ENCODE results near the gene MAPK8IP1. TPM values are rescaled to one million over a fixed set of nuclear protein-coding genes. Genes with fewer than 3 reads are reported as not detected.

Gene MAPK8IP1
- total RNA-seq, 1 experiment from 2014 or later: 6.6 TPM

DNA sequence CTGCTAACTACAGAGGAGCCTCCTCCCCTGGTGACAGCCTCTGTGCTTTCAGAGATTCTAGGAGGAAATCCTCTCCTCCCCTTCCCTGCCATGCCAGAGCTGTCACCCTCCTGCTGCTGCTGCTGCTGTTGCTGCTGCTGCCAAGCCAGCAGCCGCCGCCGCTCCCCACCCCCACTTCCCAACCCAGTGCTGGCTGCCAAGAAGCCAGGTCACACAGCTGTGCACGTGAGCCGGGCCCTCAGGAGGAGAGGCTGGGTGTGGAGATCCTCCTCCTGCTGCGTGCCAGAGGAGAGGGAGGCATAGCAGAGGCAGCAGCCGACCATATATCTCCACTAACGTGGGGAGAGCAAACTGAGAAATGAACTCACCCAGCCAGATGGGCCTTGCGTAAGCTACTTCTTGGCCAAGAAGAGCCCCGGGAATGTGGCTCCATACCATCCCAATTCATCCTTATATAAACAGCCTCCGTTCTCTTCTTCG, 25.8 kb upstream of the MAPK8IP1 start:
- peak; percentile 89 for DNase-seq (ENCODE audit: low read depth)

DNA sequence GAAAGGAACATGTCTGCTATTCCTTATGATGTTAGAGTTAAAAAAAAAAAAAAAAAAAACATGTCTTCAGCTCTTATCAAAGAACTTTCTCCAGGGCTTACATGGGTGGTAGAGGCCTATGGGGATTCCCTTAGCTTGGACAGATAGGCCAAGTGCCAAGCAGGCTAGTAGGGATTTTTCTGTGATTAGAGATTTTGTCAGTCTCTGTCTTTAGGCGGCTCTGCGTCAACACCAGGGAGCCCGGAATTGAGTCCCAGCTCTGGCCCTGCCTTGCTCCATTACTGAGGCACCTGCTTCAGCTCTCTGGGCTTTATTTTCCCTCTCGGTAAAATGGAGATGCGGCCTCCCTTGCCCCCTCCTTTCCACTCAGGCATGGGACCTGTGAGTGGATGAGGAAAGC, 25.1 kb upstream of the MAPK8IP1 start:
- no peak for DNase-seq (ENCODE audit: low read depth)

DNA sequence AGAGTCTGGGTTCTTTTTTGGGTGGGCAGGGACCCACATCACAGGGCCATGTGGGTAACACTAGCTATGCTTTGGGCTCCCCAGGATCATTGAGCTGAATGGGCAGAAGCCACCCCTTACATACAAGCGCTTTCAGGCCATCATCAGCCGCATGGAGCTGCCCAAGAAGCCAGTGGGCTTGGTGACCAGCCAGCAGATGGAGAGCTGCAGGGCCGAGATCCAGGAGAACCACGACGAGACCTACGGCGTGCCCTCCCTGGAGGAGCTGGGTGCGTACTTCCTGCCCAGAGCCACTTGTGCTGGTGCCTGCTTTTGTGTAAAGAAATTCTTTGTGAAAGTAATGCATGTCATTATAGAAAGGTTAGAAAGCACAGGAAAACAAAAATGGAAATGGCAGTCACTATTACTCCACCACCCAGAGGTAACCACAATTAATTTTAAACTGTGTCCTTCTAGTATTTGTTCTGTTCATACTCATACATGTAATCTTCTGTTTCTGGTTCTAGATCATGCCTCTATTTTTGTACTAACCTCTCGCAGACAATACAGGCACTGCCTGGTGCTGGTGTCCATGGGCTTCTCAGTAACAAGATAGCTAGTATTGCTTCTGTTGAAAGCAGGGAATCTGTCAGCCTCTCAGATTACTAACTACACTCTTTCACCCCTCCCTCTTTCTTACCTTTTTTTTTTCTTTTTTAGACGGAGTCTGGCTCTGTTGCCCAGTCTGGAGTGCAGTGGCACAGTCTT, 24.5 kb upstream of the MAPK8IP1 start:
- no peak for DNase-seq (ENCODE audit: low read depth)

DNA sequence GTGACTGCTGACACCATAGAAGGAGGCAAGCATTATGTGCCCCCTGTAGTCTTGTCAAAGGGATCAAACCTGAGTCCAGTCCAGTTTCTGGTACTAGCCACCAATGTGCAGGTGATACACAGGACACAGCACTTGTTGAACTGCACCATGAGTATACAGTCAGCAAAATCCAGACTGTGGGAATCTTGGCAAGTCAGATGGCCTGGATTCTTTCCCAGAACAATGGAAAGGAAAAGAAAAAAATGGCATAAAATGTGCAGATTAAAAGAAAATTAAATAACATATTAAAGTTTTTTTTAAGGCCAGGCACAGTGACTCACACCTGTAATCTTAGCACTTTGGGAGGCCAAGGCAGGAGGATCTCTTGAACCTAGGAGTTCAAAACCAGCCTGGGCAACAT, 21.4 kb upstream of the MAPK8IP1 start:
- no peak for DNase-seq (ENCODE audit: low read depth)

DNA sequence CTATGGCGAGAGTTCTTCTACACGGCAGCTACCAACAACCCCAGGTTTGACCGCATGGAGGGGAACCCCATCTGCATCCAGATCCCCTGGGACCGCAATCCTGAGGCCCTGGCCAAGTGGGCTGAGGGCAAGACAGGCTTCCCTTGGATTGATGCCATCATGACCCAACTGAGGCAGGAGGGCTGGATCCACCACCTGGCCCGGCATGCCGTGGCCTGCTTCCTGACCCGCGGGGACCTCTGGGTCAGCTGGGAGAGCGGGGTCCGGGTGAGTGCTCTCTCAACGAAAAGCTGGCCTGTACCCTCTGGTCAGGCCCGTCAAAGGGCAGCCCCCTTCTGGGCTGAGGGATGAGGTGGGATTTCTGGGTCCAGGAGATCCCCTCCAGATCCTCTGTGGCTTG, 15.9 kb upstream of the MAPK8IP1 start:
- no peak for DNase-seq (ENCODE audit: low read depth)

DNA sequence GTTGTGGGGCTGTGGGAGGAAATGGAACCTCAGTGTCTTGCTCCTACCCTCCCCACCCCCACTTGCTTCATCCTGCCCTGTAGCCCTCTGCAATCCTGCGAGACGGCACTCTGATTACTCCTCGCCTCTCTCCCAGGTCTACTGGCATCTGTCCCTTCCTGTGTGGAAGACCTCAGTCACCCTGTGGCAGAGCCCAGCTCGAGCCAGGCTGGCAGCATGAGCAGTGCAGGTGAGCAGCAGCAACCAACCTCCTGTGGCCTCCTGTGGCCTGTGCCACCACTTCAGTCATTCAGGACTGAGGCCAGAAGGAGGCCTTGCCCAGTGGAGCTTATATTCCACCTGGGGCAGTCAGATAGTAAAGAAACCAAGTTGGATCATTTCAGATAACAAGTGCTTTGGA, 14.7 kb upstream of the MAPK8IP1 start:
- no peak for DNase-seq (ENCODE audit: low read depth)

DNA sequence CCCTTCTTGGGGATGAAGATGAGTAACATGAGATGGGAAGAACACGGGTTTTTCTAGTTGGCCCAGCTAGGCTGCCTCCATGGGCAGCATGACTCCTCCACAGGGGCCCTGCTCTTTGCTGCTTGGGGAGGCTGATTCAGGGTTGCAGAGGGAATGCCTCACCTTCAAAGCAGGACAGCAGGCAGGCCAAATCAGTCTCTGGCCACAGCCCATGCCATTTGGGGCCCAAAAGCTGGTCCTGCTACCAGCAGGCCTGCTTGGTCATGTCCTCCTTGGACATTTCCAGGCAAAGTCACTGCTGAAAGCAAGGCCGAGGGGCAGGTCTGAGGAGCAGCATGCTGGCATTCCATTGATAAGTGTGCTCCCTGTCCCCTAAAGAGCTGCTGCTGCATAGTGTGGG, 13.8 kb upstream of the MAPK8IP1 start:
- no peak for DNase-seq (ENCODE audit: low read depth)

DNA sequence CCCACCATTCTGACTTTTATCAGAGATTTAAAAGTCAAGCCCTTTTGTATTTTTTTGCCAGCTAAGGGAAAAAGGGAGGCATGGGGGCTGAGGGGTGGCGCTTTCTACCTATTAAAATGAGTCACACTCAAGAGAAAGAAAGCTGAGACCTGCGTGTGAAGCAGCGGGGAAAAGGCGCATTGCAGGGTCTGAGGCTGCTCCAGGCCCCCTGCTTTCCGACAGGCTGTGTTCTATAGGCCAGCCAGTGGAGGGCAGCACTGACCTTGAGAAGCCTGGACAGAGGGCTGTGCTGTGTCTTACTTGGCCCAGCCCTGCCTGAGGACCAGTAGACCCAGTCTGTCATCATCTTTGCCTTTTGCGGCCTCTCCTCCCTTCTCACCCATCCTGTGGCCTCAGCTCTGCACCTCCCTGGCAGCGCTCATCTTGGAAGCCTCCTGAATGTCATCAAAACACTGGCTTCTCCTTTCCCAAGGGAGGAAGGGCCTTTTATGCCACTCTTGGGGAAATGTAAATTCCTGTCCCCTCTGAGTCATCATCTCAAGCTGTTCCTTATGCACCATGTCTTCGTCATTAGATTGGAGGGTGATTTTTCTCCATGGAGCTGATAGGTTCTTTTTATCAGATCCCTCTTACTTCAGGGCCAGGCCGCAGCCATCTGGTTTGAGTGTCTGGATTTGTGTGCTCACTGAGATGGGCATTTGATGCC, 12.6 kb upstream of the MAPK8IP1 start:
- peak; percentile 88 for DNase-seq (ENCODE audit: low read depth)

DNA sequence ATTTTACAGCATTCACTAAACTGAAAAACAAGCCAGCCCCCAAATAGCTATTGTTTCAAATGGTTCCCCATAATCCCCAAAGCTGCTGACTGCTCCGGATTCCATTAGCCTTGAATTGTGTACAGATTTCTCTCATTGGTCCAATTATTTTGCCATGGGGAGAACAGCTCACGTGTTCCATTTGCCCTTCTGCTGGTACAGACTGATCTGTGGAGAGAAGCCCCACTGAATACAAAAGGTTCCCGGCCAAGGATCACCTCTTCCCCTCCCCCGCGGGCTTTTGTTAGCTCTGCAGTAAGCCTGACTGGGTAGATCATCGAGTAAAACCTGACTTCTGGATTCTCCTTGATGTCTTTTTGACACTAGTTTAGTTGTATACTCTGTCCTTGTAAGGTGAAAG, 9.1 kb upstream of the MAPK8IP1 start:
- DNase-seq (ENCODE audit: low read depth): no peak

DNA sequence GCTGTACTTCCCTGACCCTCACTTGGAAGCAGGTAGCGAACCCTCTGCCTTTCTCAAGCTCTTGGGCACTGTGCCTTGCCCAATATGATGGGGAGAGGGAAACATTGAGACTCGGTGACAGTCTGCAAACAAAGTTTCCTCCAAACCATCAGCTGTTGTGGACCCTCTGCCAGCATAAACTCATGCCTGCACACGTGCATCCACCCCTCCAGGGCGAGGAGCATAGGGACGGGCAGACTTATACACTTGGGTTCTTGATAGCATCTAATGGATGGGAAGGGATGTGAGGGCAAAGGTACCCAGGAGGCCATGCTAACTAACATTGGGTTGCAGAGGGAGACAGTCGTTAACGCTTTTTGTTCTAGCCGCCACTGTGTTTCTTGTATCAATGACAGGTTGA, 8.2 kb upstream of the MAPK8IP1 start:
- DNase-seq (ENCODE audit: low read depth): no peak

DNA sequence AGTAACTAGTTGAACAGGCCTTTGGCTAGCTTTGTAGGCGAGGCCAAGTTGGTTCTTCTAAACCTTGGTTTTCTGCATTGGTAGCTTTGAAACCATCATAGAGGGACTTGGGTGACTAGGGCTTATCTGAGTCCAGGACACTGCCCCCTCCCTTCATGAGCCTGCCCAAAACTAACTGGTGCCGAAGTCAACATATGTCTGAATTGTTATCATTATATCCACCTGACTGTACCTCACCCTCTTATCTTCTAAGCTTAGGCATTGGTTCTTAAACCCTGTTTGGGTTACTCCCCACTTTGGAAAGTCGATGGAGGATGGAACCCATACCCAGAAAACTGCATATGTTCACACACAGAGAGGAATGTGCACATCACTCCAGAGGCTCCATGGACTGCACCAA, 7.6 kb upstream of the MAPK8IP1 start:
- no peak for DNase-seq (ENCODE audit: low read depth)

DNA sequence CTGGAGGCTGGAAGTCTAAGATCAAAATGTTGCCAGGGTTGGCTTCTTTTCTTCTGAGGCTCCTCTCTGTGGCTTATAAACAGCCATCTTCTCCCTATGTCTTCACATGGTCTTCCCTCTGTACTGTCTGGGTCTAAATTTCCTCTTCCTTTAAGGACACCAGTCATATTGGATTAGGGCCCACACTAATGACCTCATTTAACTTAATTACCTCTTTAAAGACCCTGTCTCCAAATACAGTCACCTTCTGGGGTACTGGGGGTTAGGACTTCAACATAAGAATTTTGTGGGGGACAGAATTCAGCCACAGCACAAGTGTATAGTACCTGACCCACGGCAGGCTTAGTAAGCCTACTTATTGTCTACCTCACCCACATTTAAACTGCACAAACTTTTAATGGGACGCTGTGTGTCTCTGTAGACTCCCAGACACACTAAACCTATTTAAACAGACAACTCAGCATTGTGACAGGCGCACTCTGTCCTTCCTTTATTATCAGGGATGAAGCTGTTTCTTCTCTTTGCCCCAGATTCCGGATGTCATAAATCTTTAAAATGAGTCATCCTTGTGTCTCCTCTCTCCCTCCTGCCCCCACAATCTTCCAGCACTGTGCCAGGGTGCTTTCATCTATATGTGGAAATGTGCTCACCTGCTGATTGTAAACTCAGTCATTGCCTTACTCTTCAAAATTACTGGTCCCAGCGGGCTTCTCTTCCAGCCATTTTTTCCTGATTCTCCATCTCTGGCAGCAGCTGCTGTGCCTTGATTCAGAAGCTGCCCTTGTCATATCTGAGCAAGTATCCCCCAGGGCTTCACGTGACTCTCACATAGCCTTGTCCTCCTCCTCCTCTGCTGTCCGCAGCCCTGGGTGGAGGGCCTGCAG, 5.4 kb upstream of the MAPK8IP1 start:
- peak; percentile 55 for DNase-seq (ENCODE audit: low read depth)

DNA sequence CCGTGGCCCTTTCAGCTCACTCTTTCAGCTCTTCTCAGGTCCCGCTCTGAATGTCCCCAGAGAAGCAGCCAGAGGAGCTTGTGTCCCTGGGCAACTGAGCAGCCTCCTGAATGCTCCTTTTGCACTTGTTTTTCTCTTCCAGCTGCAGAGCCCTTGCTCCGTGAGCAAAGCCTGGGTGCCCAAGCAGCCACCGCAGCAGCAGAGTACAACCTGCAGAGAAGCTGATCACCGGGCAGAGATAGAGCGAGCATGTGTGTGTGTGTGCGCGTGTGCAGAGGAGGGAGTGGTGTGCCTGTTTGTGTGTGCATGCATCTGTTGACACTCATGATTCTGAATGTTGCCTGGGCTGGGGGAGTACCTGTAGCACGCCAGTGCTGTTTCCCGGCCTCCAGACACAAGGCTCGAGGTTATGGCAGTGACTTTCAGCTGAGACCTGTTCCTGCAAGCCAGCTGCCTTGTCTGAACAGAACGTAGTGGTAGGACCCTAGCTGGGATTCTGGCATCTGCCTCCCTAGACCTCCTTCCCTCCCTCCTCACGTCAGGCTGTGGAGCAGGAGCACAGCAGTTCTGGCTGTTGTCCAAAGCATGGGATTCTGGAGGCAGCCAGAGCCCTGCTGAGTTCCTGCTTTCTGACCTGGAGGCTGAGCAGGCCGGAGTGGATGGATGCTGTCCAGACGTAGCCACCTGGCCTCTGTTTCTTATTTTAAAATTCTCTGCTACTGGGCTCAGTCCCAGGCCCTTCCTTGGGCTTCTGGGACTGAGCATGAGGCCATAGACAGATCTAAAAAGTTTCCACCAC, 4.5 kb upstream of the MAPK8IP1 start:
- no peak for DNase-seq (ENCODE audit: low read depth)

DNA sequence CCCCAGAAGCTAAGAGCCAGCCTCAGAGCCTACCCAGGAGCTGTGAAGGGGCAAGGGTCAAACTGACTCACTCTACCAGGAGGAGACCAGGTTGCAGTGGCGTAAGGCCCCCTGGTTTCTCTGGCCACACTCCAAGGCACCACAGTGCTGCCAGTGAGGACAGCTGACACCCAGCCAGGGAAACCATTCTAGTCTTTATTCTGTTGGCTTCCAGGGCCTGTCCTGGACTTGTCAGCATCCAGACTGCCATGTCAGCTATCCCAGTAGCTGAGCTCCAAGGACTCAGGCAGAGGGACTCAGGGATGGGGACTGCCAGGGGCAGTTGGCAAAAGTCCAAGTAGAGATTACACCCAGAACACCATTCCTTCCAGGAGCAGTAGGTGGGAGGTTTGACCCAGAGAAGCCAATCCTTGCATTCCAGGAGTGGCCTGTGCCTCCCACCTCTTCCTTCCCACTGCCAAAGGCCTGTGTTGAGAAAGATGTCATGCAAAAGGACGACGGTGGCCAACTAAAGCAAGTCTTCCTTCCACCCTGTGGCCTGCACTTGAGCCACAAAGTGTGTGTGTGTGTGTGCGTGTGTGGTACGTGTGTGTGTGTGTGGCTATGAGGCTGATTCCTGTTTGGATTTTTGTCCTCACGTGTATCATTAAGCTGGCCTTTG, 3.6 kb upstream of the MAPK8IP1 start:
- DNase-seq (ENCODE audit: low read depth): no peak

DNA sequence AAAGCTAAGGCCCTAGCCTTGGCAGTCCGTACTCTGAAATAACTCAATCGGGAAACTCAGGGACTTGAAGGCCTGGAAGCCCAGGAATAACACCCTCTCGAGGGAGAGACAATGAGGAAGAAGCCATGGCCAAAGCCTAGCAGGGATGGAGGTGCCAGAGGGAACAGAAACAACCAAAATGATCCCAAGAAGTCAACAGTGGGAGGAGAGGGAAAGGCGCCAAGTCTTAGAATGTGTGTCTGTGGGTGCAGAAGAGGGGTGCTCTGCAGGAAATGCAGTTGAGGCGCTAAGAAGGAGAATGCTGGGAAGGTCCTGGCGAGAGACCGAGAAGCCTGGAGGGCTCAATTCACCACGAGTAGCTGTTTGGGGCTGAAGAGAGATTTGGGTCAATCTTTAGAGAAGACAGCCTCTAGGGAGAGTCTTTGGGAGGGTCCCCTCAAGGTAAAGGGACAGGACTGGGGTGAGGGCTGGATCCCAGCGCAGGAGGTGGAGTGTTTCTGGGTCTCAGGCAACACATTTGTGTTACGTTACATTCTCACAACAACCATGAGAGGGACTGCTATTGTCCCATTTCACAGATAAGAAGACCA, 760 bp upstream of the MAPK8IP1 start:
- DNase-seq (ENCODE audit: low read depth): no peak

DNA sequence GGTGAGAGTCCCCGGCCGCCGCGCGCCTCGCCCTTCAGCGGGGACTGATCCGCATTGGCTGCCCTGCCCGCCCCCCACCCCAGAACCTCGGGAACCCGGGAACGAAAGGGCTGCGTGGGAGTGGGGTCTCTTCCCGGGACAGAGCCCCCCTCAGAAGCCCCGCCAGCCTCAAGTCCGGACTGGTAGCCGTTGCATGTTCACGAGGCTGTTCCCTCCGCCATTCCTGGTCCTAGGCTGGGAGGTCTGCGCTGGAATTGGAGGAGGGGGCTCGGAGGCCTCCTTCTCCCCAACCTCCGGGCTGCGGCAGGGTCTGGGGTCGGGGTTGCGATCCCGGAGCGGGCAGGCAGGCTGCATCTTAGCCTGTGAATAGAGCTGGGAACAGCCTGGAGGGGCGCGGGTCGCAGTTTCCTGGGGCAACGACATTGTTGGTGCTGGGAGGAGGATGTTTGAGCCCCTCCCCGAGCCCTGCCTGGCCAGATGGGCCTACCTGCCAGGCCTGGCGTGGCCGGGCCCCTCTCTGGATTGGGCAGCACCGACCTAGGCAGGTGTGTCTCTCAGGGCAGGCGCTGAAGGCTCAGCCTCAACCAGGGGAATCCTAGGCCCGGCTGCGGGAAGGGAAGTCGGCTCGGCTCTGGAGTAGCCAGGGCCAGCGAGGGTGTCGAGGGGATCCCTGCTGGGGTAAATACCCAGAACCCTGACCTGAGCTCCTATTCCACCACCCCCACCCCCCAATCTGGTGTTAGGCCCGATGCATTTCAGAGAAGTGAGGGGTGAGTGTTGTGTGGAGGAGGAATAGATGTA, 670 bp downstream of the MAPK8IP1 start:
- no peak for DNase-seq (ENCODE audit: low read depth)

DNA sequence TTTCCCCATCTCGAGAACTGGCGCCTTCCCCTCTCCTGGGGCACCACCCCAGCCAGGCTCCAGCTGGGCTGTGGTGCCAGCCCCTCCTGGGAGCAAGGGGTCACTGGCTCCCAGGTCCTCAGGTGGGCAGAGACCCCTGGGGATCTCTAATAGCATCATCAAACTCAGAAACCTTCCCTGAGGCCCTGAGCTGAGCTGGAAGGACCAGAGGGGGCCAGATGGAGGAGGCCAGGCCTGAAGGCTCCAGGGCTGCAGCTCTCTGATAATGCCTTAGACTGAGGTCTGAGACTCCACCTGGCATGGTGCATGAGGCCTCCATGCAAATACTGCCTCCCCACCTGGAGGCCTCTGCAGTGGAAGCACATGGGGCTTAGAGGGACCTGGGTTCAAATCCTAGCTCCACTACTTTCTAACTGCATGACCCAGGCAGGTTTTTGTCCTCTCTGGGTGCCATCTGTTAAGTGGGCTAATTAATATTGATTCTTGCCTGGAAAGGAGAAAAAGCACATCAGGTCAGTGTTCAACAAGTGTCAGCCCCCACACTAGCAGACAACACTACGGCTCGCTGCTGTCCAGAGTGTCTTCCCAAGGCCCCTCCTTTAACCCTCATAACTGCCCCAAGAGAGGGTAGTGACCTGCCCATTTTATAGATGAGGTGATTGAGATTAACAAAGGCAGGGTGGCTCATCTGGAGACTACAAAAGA, 1.5 kb downstream of the MAPK8IP1 start:
- DNase-seq (ENCODE audit: low read depth): no peak

DNA sequence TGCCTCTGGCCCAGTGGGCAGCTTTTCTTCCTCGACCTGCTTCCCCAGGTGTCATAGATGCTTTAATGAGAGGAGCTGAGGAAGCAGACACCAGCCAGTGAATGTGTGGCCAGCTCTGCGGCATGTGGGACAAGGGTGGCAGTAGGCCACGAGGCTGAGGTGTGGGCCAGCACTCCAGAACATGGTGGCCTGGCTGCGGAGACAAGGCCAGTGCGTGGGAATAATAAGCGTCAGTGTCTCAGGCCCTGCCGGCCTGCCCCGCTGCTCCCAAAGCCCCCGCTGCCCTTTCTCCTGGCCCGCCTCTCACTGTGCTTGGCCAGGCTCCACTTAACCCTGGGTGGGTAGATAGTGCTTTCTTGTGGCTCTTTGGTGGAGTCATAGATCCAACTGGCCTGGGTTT, 2.1 kb downstream of the MAPK8IP1 start:
- no peak for DNase-seq (ENCODE audit: low read depth)

DNA sequence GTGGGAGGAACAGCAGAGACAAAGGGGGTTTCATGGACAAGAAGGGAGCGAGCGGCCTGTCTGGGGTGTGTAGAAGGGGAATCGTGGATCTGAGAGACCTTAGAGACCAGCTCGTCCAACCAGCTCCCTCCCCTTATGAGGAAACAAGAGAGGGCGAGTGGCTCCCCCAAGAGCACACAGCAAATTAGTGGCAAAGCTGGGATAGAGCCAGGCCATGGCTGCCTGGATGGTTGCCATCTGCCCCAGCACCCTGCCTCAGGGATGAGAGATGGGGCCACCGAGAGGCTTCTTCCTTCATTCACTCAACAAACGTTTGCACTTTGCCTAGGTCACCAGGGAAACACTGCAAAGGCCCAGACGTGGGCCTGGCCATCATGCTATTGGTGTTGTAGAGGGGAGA, 4.1 kb downstream of the MAPK8IP1 start:
- no peak for DNase-seq (ENCODE audit: low read depth)
